ENCODE results near the gene RNF5. TPM values are rescaled to one million over a fixed set of nuclear protein-coding genes. Genes with fewer than 3 reads are reported as not detected.

RNF5 gene
- total RNA-seq, 1 experiment from 2014 or later, result 67.6 TPM

GRCh38 chr6:32224696-32225095 lies 46.5 kb downstream of the RNF5 start:
- H3K4me3 ChIP-seq, result no peak overlapping the region
- H3K4me1 ChIP-seq (replicated peaks), result no peaks in the 10 kb centered on the region
- no peaks in the 10 kb centered on the region for H3K36me3 ChIP-seq
- DNase-seq (ENCODE audit: low read depth in 1 of 2, low spot score in 2 of 2), result no peak
- H3K27ac ChIP-seq, result no peak overlapping the region
- peaks cover 12% of the 10 kb centered on the region for H3K27me3 ChIP-seq (replicated peaks)
- no peaks in the 10 kb centered on the region for H3K9me3 ChIP-seq (replicated peaks)

- H3K27me3 ChIP-seq (replicated peaks), result peaks cover 6% of the 10 kb centered on the region; the same call in 1 of the 2 replicates
- H3K9me3 ChIP-seq (replicated peaks), result no peaks in the 10 kb centered on the region
- H3K4me3 ChIP-seq, result no peak overlapping the region
Measured at GRCh38 chr6:32226434-32226833, 48.2 kb downstream of the RNF5 start.

More at GRCh38 chr6:32226434-32226833, 48.2 kb downstream of the RNF5 start:
- H3K4me1 ChIP-seq (replicated peaks), result no peaks in the 10 kb centered on the region
- no peaks in the 10 kb centered on the region for H3K36me3 ChIP-seq
- DNase-seq (ENCODE audit: low read depth in 1 of 2, low spot score in 2 of 2), result no peak
- no peak overlapping the region for H3K27ac ChIP-seq

Other genes with a start within 250 kb of the RNF5 start
- 0.50 and 0.58 TPM in 2 replicates for gene CFB, start 232.3 kb upstream of the RNF5 start, total RNA-seq (2014; rRNA removed; shearing (Covaris generic))
- gene NELFE, start 219.4 kb upstream of the RNF5 start, total RNA-seq (2014; rRNA removed; shearing (Covaris generic)), result 69.4 and 134 TPM in 2 replicates
- gene SKIC2, start 219.2 kb upstream of the RNF5 start, total RNA-seq (2014; rRNA removed; shearing (Covaris generic)), result 34.5 and 35.5 TPM in 2 replicates
- gene DXO, start 206.3 kb upstream of the RNF5 start, total RNA-seq (2014; rRNA removed; shearing (Covaris generic)), result 13.1 and 17.4 TPM in 2 replicates
- 0.47 and 1.4 TPM in 2 replicates for gene C4A, start 196.3 kb upstream of the RNF5 start, total RNA-seq (2014; rRNA removed; shearing (Covaris generic))
- 0.28 and 1.5 TPM in 2 replicates for gene C4B, start 163.6 kb upstream of the RNF5 start, total RNA-seq (2014; rRNA removed; shearing (Covaris generic))
- not detected in 2 replicates for gene CYP21A2, start 140.0 kb upstream of the RNF5 start, total RNA-seq (2014; rRNA removed; shearing (Covaris generic))
- gene TNXB, start 69.1 kb upstream of the RNF5 start, total RNA-seq (2014; rRNA removed; shearing (Covaris generic)), result 0.66 TPM in 1 of 2 replicates, not detected in the other
- gene ATF6B, start 50.2 kb upstream of the RNF5 start, total RNA-seq (2014; rRNA removed; shearing (Covaris generic)), result 22.8 and 44.0 TPM in 2 replicates
- gene FKBPL, start 48.1 kb upstream of the RNF5 start, total RNA-seq (2014; rRNA removed; shearing (Covaris generic)), result 5.7 and 10.5 TPM in 2 replicates
- not detected in 2 replicates for gene PRRT1, start 26.5 kb upstream of the RNF5 start, total RNA-seq (2014; rRNA removed; shearing (Covaris generic))
- gene PPT2, start 24.3 kb upstream of the RNF5 start, total RNA-seq (2014; rRNA removed; shearing (Covaris generic)), result 10.3 and 38.2 TPM in 2 replicates
- 0.19 and 3.1 TPM in 2 replicates for gene EGFL8, start 13.8 kb upstream of the RNF5 start, total RNA-seq (2014; rRNA removed; shearing (Covaris generic))
- gene AGPAT1, start 2.3 kb upstream of the RNF5 start, total RNA-seq (2014; rRNA removed; shearing (Covaris generic)), result 40.9 and 65.4 TPM in 2 replicates
- 0.76 TPM in 1 of 2 replicates, not detected in the other for gene AGER, start 5.8 kb downstream of the RNF5 start, total RNA-seq (2014; rRNA removed; shearing (Covaris generic))
- gene PBX2, start 11.8 kb downstream of the RNF5 start, total RNA-seq (2014; rRNA removed; shearing (Covaris generic)), result 11.8 and 13.2 TPM in 2 replicates
- gene GPSM3, start 14.2 kb downstream of the RNF5 start, total RNA-seq (2014; rRNA removed; shearing (Covaris generic)), result 15.3 and 16.2 TPM in 2 replicates
- gene NOTCH4, start 45.7 kb downstream of the RNF5 start, total RNA-seq (2014; rRNA removed; shearing (Covaris generic)), result 1.6 and 2.0 TPM in 2 replicates
- gene TSBP1, start 193.5 kb downstream of the RNF5 start, total RNA-seq (2014; rRNA removed; shearing (Covaris generic)), result not detected in 2 replicates
- not detected in 2 replicates for gene BTNL2, start 228.8 kb downstream of the RNF5 start, total RNA-seq (2014; rRNA removed; shearing (Covaris generic))

Data from SJSA1 (cell line).